T1000 (cell line): ENCODE measurements around the gene CALCOCO1.

Experiments
- DNase-seq: peaks from one replicate; lab custom pipeline; 2025; ENCODE audit warnings: mixed read lengths; lab: John Stamatoyannopoulos, UW

The CALCOCO1 gene

GRCh38 chr12:53664191-53664590, 63.1 kb downstream of the CALCOCO1 start:
- no peak for DNase-seq

- no peak for DNase-seq
These were observed 67.2 kb downstream of the CALCOCO1 start for GRCh38 chr12:53660041-53660440.

- no peak for DNase-seq
These were observed 67.7 kb downstream of the CALCOCO1 start for GRCh38 chr12:53659571-53659981.

DNA sequence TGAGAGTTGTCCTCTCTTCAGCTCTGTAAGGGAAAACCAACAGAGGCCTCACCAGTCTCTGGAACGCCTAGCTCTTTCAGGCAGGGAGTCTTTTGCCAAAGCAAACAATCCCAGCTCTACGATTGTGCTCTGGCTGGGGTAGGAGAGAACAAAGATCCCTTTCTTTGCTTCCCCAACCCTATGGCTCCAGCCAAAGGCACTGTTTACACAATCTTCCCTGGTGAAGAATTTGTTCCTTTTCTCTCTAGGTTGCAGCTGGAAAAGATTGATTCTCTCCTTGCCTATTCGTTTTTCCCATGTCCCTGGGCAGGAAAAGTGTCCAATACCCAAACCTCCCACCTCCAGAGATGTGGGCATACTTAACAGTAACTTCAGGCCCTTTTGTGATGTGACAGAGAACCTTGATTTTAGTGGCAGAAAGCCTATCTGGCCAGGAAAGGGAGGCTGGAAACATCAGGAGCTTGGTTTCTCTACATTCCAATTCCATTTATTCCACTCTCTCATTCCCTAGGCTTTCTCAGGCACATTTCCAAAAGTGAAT, 68.2 kb downstream of the CALCOCO1 start:
- no peak for DNase-seq
